Activated naive CD4-positive, alpha-beta T cell treated with Interleukin-2 at 50 U/mL for 16 hours (primary cell): Measurements from ENCODE around the gene SEC22A.

Experiments
- DNase-seq: peaks from one replicate; pipeline ENCODE4 v3.0.0-alpha.2; 2020

The SEC22A gene

GRCh38 chr3:123289391-123290106 lies 87.8 kb downstream of the SEC22A start:
- no peak for DNase-seq

- no peak for DNase-seq
Measured at GRCh38 chr3:123290107-123290930, 88.6 kb downstream of the SEC22A start.

GRCh38 chr3:123290962-123291361 lies 89.2 kb downstream of the SEC22A start:
- no peak for DNase-seq

GRCh38 chr3:123291404-123291803 lies 89.7 kb downstream of the SEC22A start:
- DNase-seq: no peak

GRCh38 chr3:123292321-123293310 lies 90.9 kb downstream of the SEC22A start:
- no peak for DNase-seq

GRCh38 chr3:123294296-123294938 lies 92.7 kb downstream of the SEC22A start:
- DNase-seq: no peak

- no peak for DNase-seq
Measured at GRCh38 chr3:123295171-123295900, 93.6 kb downstream of the SEC22A start.

- no peak for DNase-seq
Measured at GRCh38 chr3:123295901-123296250, 94.1 kb downstream of the SEC22A start.

GRCh38 chr3:123296261-123296660 lies 94.5 kb downstream of the SEC22A start:
- no peak for DNase-seq

GRCh38 chr3:123296836-123297626 lies 95.3 kb downstream of the SEC22A start:
- DNase-seq: no peak

- DNase-seq: no peak
Measured at GRCh38 chr3:123297627-123297899, 95.8 kb downstream of the SEC22A start.

GRCh38 chr3:123298903-123299302 lies 97.2 kb downstream of the SEC22A start:
- no peak for DNase-seq

- no peak for DNase-seq
Measured at GRCh38 chr3:123299581-123299980, 97.8 kb downstream of the SEC22A start.

GRCh38 chr3:123300056-123300455 lies 98.3 kb downstream of the SEC22A start:
- DNase-seq: no peak

- no peak for DNase-seq
Measured at GRCh38 chr3:123300583-123300982, 98.8 kb downstream of the SEC22A start.

GRCh38 chr3:123301331-123302184 lies 99.8 kb downstream of the SEC22A start:
- no peak for DNase-seq

- DNase-seq: no peak
Measured at GRCh38 chr3:123302961-123303360, 101.2 kb downstream of the SEC22A start.

- DNase-seq: no peak
Measured at GRCh38 chr3:123303976-123304560, 102.3 kb downstream of the SEC22A start.

- no peak for DNase-seq
Measured at GRCh38 chr3:123305192-123305591, 103.4 kb downstream of the SEC22A start.

- no peak for DNase-seq
Measured at GRCh38 chr3:123307064-123307463, 105.3 kb downstream of the SEC22A start.
